ENCODE results near the gene PCBP3.

PCBP3 gene

GRCh38 chr21:45948576-45949141, 305.1 kb downstream of the PCBP3 start:
- TF ChIP-seq CTCF (IDR thresholded peaks at IDR 0.05), result no peak

- TF ChIP-seq CTCF (IDR thresholded peaks at IDR 0.05), result no peak
Observed at GRCh38 chr21:45949928-45950739, 306.6 kb downstream of the PCBP3 start.

- TF ChIP-seq CTCF (IDR thresholded peaks at IDR 0.05), result no peak
Observed at GRCh38 chr21:45950740-45951515, 307.4 kb downstream of the PCBP3 start.

GRCh38 chr21:45951676-45952075, 308.2 kb downstream of the PCBP3 start:
- TF ChIP-seq CTCF (IDR thresholded peaks at IDR 0.05), result no peak

- no peak for TF ChIP-seq CTCF (IDR thresholded peaks at IDR 0.05)
Observed at GRCh38 chr21:45952974-45953373, 309.4 kb downstream of the PCBP3 start.

- no peak for TF ChIP-seq CTCF (IDR thresholded peaks at IDR 0.05)
Observed at GRCh38 chr21:45954261-45954660, 310.7 kb downstream of the PCBP3 start.

- TF ChIP-seq CTCF (IDR thresholded peaks at IDR 0.05), result no peak
Observed at GRCh38 chr21:45954921-45955320, 311.4 kb downstream of the PCBP3 start.

Data from LNCAP (cell line).